OCI-LY3 (cell line): Measurements from ENCODE around the gene SGCE.

Source experiments
- CTCF ChIP-seq: fragments of 200-600, 300-600 bp; sonication (generic); IDR thresholded peaks from 2 replicates; pipeline ENCODE4 v1.5.1; 2014; ENCODE audit warnings: antibody characterized with exemption, low read length, low read depth
- EZH2phosphoT487 ChIP-seq: fragments of 200-600 bp; shearing (Covaris generic); IDR thresholded peaks from 2 replicates; pipeline ENCODE4 v1.6.1; 2018; ENCODE audit warnings: antibody characterized with exemption, mixed run types, low read depth

GRCh38 chr7:94698275-94698674, 42.3 kb upstream of the SGCE start:
- TF ChIP-seq CTCF, result no peak
- TF ChIP-seq EZH2phosphoT487, result no peak
